GM06990 (cell line): Measurements from ENCODE around the gene PCCA.

Experiments used
- DNase-seq: peaks from one replicate; pipeline ENCODE4 v3.0.0-alpha.2; 2011; ENCODE audit not compliant: insufficient read length; ENCODE audit errors: extremely low read depth
- H3K27me3 ChIP-seq: replicated peaks from 2 replicates; pipeline ENCODE4 v1.6.0; 2011; ENCODE audit warnings: low read length; ENCODE audit not compliant: control insufficient read depth, insufficient read depth
- H3K36me3 ChIP-seq: 2 replicates; pipeline ENCODE4 v1.5.1; 2011; ENCODE audit warnings: low read length; ENCODE audit not compliant: control insufficient read depth, insufficient read depth
- H3K4me3 ChIP-seq: replicated peaks from 2 replicates; pipeline ENCODE4 v1.5.1; 2011; ENCODE audit warnings: low read depth, mild to moderate bottlenecking, control low read depth, low read length
- CTCF ChIP-seq: IDR thresholded peaks from 2 replicates; pipeline ENCODE4 v1.5.1; 2011; ENCODE audit warnings: low read length, control low read depth, mild to moderate bottlenecking, inconsistent platforms; ENCODE audit not compliant: insufficient read depth, poor library complexity, severe bottlenecking

The PCCA gene

GRCh38 chr13:100528820-100529219, 439.9 kb downstream of the PCCA start:
- Histone ChIP-seq H3K27me3 (no peaks in the 10 kb centered on the region), H3K36me3 (no peaks in the 10 kb centered on the region; the same call in 1 of the 2 replicates)

GRCh38 chr13:100529666-100530377, 440.9 kb downstream of the PCCA start:
- no peaks in the 10 kb centered on the region; the same call in 1 of the 2 replicates for H3K36me3 ChIP-seq
- no peak for DNase-seq
- no peak overlapping the region for H3K4me3 ChIP-seq
- H3K27me3 ChIP-seq: no peaks in the 10 kb centered on the region
- TF ChIP-seq CTCF: no peak

More at GRCh38 chr13:100528820-100529219, 439.9 kb downstream of the PCCA start:
- TF ChIP-seq CTCF: no peak
- no peak overlapping the region for H3K4me3 ChIP-seq
- no peak for DNase-seq

GRCh38 chr13:100530671-100531213, 441.8 kb downstream of the PCCA start:
- no peaks in the 10 kb centered on the region for H3K27me3 ChIP-seq
- DNase-seq: no peak
- no peaks in the 10 kb centered on the region; the same call in 1 of the 2 replicates for H3K36me3 ChIP-seq
- H3K4me3 ChIP-seq: no peak overlapping the region
- no peak for TF ChIP-seq CTCF

GRCh38 chr13:100532090-100532766, 443.3 kb downstream of the PCCA start:
- Histone ChIP-seq H3K27me3 (no peaks in the 10 kb centered on the region), H3K36me3 (no peaks in the 10 kb centered on the region; the same call in 1 of the 2 replicates), H3K4me3 (no peak overlapping the region)
- no peak for TF ChIP-seq CTCF
- DNase-seq: no peak

GRCh38 chr13:100532836-100533435, 444.0 kb downstream of the PCCA start:
- Histone ChIP-seq H3K36me3 (no peaks in the 10 kb centered on the region; the same call in 1 of the 2 replicates), H3K4me3 (no peak overlapping the region), H3K27me3 (no peaks in the 10 kb centered on the region)
- DNase-seq: no peak
- no peak for TF ChIP-seq CTCF
